ENCODE measurements around the gene MGA.

GRCh38 chr15:41678742-41679141 lies 18.5 kb downstream of the MGA start:
- TF ChIP-seq CTCF (IDR thresholded peaks at IDR 0.05; ENCODE audit: insufficient read depth, low read length, poor library complexity, severe bottlenecking) (no peak), EZH2phosphoT487 (conservative IDR thresholded peaks at IDR 0.05; ENCODE audit: low read length) (no peak)

Measured in SU-DHL-6 (cell line).